Measurements from ENCODE around the gene CASP8AP2. TPM values are rescaled to one million over a fixed set of nuclear protein-coding genes. Genes with fewer than 3 reads are reported as not detected.
"Not testable (repeated sequence)": the region's sequence is repeated elsewhere in the genome, so short reads cannot be mapped to it uniquely, and the experiment has no call there.

CASP8AP2 gene
- total and polyA plus RNA-seq, 4 donors = 7.1 to 20.6 (median 12.1) TPM

DNA sequence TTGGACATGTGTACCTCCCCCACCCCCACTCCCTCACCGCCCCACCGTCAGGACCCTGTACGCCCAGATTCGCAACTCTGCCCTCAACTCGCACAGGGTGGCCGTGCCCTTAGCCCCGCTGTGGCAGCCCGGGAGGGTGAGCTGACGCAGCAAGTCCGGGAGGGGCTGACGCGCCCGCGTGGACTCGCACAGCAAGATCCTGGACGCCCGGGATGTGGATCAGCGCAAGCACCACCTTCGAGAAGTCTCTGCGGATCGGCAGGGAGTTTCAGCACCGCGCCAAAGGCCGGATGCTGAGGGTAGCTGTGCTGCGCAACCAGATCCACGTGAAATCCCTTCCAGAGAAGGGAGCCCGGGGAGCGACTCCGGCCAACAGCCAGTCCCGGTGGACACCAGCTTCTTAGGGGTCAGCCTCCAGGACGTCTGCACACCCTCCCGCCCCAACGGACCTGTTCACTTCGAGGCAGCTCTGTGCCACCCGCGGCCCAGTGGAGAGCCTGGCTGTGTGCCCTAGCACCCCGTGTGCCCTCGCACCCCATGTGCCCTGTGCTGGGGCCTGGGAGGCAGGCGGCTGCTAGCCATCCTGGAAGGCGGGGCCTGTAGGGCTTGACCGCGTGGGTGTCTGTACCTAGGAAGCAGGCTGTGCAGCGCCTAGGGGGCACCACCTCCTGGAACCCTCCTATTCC lies 57.9 kb downstream of the CASP8AP2 start:
- H3K27ac ChIP-seq (ENCODE audit: low read depth in 1 of 2, low read length in 2 of 2) = no peak overlapping the region
- no peak for DNase-seq
- H3K9me3 ChIP-seq (ENCODE audit: control insufficient read depth, low read length) = no peaks in the 10 kb centered on the region
- no peaks in the 10 kb centered on the region for H3K27me3 ChIP-seq (ENCODE audit: control insufficient read depth in 1 of 2, insufficient read depth in 2 of 2, low read length in 1 of 2)
- peak; percentile 48 for ATAC-seq (ENCODE audit: low FRiP score)
- 11 to 18% methylated on average over 41 to 43 of the region's 43 CpGs for WGBS, 2 donors
- no peaks in the 10 kb centered on the region for H3K36me3 ChIP-seq (ENCODE audit: control insufficient read depth in 1 of 2, insufficient read depth in 2 of 2, low read length in 1 of 2)
- H3K4me1 ChIP-seq (ENCODE audit: control insufficient read depth in 1 of 2, insufficient read depth in 2 of 2, low read length in 2 of 2) = no peaks in the 10 kb centered on the region
- H3K4me3 ChIP-seq (ENCODE audit: low read length in 2 of 2) = no peak overlapping the region
- intact Hi-C loops (cut with DNase I) = no loop called here

DNA sequence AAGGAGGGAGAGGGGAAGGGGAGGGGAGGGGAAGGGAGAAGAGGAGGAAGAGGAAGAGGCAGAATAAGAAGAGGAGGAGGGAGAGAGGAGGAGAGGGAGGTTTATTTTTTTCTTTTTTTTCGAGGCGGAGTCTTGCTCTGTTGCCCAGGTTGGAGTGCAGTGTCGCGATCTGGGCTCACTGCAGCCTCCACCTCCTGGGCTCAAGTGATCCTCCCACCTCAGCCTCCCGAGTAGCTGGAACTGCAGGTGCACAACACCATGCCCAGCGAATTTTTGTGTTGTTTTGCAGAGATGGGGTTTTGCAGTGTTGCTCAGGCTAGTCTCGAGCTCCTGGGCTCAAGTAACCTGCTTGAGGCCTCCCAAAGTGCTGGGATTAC lies 58.4 kb downstream of the CASP8AP2 start:
- Histone ChIP-seq H3K4me1 (ENCODE audit: control insufficient read depth in 1 of 2, insufficient read depth in 2 of 2, low read length in 2 of 2) (no peaks in the 10 kb centered on the region), H3K27ac (ENCODE audit: low read depth in 1 of 2, low read length in 2 of 2) (no peak overlapping the region), H3K36me3 (ENCODE audit: control insufficient read depth in 1 of 2, insufficient read depth in 2 of 2, low read length in 1 of 2) (no peaks in the 10 kb centered on the region), H3K27me3 (ENCODE audit: control insufficient read depth in 1 of 2, insufficient read depth in 2 of 2, low read length in 1 of 2) (no peaks in the 10 kb centered on the region), H3K4me3 (ENCODE audit: low read length in 2 of 2) (no peak overlapping the region), H3K9me3 (ENCODE audit: control insufficient read depth, low read length) (no peaks in the 10 kb centered on the region)
- intact Hi-C loops (cut with DNase I) = no loop called here
- DNase-seq (no peak), ATAC-seq (ENCODE audit: low FRiP score) (no peak)
- 82 to 89% methylated on average over 5 to 7 of the region's 7 CpGs for WGBS, 2 donors

DNA sequence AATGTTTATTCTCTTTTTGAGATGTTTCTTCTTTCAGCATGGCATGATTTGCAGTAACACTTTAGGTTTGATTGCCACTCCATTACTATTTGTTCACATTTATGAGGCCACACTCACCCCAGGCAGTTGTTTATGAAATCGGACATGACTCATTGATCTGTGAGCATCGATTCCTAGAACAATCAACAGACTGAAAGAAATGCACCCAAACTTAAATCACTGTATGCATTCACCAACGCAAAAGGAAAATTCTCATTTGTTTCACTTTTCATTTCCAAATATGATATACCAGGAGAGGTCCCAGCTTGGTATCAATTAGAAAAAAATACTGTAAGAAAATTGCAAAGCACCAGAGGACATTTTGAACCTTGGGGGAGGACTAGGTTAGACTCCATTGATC lies 59.2 kb downstream of the CASP8AP2 start:
- no peaks in the 10 kb centered on the region for H3K27me3 ChIP-seq (ENCODE audit: control insufficient read depth in 1 of 2, insufficient read depth in 2 of 2, low read length in 1 of 2)
- DNase-seq (no peak), ATAC-seq (ENCODE audit: low FRiP score) (no peak)
- no peaks in the 10 kb centered on the region for H3K4me1 ChIP-seq (ENCODE audit: control insufficient read depth in 1 of 2, insufficient read depth in 2 of 2, low read length in 2 of 2)
- WGBS, 2 donors = 85 to 86% methylated on average over 3 of the region's 3 CpGs
- H3K27ac ChIP-seq (ENCODE audit: low read depth in 1 of 2, low read length in 2 of 2) = no peak overlapping the region
- intact Hi-C loops (cut with DNase I) = no loop called here
- H3K9me3 ChIP-seq (ENCODE audit: control insufficient read depth, low read length) = no peaks in the 10 kb centered on the region
- no peaks in the 10 kb centered on the region for H3K36me3 ChIP-seq (ENCODE audit: control insufficient read depth in 1 of 2, insufficient read depth in 2 of 2, low read length in 1 of 2)
- H3K4me3 ChIP-seq (ENCODE audit: low read length in 2 of 2) = no peak overlapping the region

DNA sequence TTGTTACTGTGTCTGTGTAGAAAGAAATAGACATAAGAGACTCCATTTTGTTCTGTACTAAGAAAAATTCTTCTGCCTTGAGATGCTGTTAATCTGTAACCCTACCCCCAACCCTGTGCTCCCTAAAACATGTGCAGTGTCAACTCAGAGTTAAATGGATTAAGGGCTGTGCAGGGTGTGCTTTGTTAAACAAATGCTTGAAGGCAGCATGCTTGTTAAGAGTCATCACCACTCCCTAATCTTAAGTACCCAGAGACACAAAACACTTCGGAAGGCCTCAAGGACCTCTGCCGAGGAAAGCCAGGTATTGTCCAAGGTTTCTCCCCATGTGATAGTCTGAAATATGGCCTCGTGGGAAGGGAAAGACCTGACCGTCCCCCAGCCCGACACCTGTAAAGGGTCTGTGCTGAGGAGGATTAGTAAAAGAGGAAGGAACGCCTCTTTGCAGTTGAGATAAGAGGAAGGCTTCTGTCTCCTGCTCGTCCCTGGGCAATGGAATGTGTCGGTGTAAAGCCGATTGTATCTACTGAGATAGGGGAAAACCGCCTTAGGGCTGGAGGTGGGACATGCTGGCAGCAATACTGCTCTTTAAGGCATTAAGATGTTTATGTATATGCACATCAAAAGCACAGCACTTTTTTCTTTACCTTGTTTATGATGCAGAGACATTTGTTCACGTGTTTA lies 61.3 kb downstream of the CASP8AP2 start:
- H3K27me3 ChIP-seq (ENCODE audit: control insufficient read depth in 1 of 2, insufficient read depth in 2 of 2, low read length in 1 of 2); H3K4me1 ChIP-seq (ENCODE audit: control insufficient read depth in 1 of 2, insufficient read depth in 2 of 2, low read length in 2 of 2); intact Hi-C loops (cut with DNase I); ATAC-seq (ENCODE audit: low FRiP score); H3K27ac ChIP-seq (ENCODE audit: low read depth in 1 of 2, low read length in 2 of 2); DNase-seq; H3K9me3 ChIP-seq (ENCODE audit: control insufficient read depth, low read length); H3K4me3 ChIP-seq (ENCODE audit: low read length in 2 of 2); H3K36me3 ChIP-seq (ENCODE audit: control insufficient read depth in 1 of 2, insufficient read depth in 2 of 2, low read length in 1 of 2): not testable (repeated sequence)
- 17 to 22% methylated on average over 10 to 11 of the region's 11 CpGs for WGBS, 2 donors

DNA sequence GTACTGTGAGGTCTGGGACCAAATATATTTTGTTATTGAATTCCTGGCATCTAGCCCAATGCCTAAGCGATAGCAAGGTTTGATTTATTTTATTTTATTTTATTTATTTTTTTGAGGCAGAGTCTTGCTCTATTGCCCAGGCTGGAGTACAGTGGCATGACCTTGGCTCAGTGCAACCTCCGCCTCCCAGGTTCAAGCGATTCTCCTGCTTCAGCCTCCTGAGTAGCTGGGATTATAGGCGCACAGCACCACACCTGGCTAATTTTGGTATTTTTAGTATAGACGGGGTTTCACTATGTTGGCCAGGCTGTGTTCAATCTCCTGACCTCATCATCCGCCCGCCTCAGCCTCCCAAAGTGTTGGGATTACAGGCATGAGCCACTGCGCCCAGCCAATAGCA lies 62.9 kb downstream of the CASP8AP2 start:
- WGBS, 2 donors = 69 to 78% methylated on average over 8 of the region's 8 CpGs
- H3K4me1 ChIP-seq (ENCODE audit: control insufficient read depth in 1 of 2, insufficient read depth in 2 of 2, low read length in 2 of 2); DNase-seq; H3K27me3 ChIP-seq (ENCODE audit: control insufficient read depth in 1 of 2, insufficient read depth in 2 of 2, low read length in 1 of 2); intact Hi-C loops (cut with DNase I); ATAC-seq (ENCODE audit: low FRiP score); H3K36me3 ChIP-seq (ENCODE audit: control insufficient read depth in 1 of 2, insufficient read depth in 2 of 2, low read length in 1 of 2); H3K9me3 ChIP-seq (ENCODE audit: control insufficient read depth, low read length); H3K27ac ChIP-seq (ENCODE audit: low read depth in 1 of 2, low read length in 2 of 2); H3K4me3 ChIP-seq (ENCODE audit: low read length in 2 of 2): not testable (repeated sequence)

DNA sequence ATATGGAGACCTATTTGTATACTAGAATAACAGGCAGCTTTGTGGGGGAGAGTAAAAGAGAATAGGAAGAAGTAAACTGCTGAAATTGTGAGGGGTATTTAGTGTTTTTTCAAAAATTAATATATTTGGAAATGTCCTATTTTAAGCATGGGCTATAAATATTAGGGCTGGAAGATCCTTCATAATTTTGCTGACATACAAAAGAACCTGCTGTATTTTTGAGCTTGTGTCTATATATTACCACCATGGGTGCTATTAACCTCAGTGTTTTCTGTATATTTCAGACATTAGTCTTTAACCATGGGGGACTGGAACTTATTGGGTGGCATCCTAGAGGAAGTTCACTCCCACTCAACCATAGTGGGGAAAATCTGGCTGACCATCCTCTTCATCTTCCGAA lies 64.5 kb downstream of the CASP8AP2 start, which contains the start of gene GJA10:
Gene GJA10 (plus strand): TSS at position 301 of the 400 bp plus-strand sequence. CDS start 0 bp downstream, at position 301.
- Histone ChIP-seq H3K36me3 (ENCODE audit: control insufficient read depth in 1 of 2, insufficient read depth in 2 of 2, low read length in 1 of 2) (no peaks in the 10 kb centered on the region), H3K9me3 (ENCODE audit: control insufficient read depth, low read length) (peaks cover 2% of the 10 kb centered on the region), H3K27ac (ENCODE audit: low read depth in 1 of 2, low read length in 2 of 2) (no peak within 1 kb of the TSS), H3K4me3 (ENCODE audit: low read length in 2 of 2) (no peak within 1 kb of the TSS), H3K4me1 (ENCODE audit: control insufficient read depth in 1 of 2, insufficient read depth in 2 of 2, low read length in 2 of 2) (no peaks in the 10 kb centered on the region), H3K27me3 (ENCODE audit: control insufficient read depth in 1 of 2, insufficient read depth in 2 of 2, low read length in 1 of 2) (peaks cover 0 to 2% of the 10 kb centered on the region in 2 donors)
- whole genome bisulfite sequencing, 2 donors = 93 to 97% methylated on average over 1 of the region's 1 CpG
- intact Hi-C loops (cut with DNase I) = no loop called here
- ATAC-seq (ENCODE audit: low FRiP score) (no peak), DNase-seq (no peak)

DNA sequence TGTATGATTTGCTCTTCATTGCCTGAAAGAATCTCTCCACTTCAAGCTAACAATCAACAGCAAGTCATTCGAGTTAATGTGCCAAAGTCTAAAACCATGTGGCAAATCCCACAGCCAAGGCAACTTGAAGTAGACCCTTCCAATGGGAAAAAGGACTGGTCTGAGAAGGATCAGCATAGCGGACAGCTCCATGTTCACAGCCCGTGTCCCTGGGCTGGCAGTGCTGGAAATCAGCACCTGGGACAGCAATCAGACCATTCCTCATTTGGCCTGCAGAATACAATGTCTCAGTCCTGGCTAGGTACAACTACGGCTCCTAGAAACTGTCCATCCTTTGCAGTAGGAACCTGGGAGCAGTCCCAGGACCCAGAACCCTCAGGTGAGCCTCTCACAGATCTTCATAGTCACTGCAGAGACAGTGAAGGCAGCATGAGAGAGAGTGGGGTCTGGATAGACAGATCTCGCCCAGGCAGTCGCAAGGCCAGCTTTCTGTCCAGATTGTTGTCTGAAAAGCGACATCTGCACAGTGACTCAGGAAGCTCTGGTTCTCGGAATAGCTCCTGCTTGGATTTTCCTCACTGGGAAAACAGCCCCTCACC lies 65.7 kb downstream of the CASP8AP2 start:
- no peak for DNase-seq
- no peaks in the 10 kb centered on the region for H3K36me3 ChIP-seq (ENCODE audit: control insufficient read depth in 1 of 2, insufficient read depth in 2 of 2, low read length in 1 of 2)
- 39% methylated on average over 8 of the region's 8 CpGs for WGBS, 2 donors
- H3K27ac ChIP-seq (ENCODE audit: low read depth in 1 of 2, low read length in 2 of 2) = no peak overlapping the region
- intact Hi-C loops (cut with DNase I) = no loop called here
- no peak overlapping the region for H3K4me3 ChIP-seq (ENCODE audit: low read length in 2 of 2)
- H3K27me3 ChIP-seq (ENCODE audit: control insufficient read depth in 1 of 2, insufficient read depth in 2 of 2, low read length in 1 of 2) = peaks cover 0 to 2% of the 10 kb centered on the region in 2 donors
- ATAC-seq (ENCODE audit: low FRiP score) = no peak
- peaks cover 2% of the 10 kb centered on the region for H3K9me3 ChIP-seq (ENCODE audit: control insufficient read depth, low read length)
- H3K4me1 ChIP-seq (ENCODE audit: control insufficient read depth in 1 of 2, insufficient read depth in 2 of 2, low read length in 2 of 2) = no peaks in the 10 kb centered on the region

DNA sequence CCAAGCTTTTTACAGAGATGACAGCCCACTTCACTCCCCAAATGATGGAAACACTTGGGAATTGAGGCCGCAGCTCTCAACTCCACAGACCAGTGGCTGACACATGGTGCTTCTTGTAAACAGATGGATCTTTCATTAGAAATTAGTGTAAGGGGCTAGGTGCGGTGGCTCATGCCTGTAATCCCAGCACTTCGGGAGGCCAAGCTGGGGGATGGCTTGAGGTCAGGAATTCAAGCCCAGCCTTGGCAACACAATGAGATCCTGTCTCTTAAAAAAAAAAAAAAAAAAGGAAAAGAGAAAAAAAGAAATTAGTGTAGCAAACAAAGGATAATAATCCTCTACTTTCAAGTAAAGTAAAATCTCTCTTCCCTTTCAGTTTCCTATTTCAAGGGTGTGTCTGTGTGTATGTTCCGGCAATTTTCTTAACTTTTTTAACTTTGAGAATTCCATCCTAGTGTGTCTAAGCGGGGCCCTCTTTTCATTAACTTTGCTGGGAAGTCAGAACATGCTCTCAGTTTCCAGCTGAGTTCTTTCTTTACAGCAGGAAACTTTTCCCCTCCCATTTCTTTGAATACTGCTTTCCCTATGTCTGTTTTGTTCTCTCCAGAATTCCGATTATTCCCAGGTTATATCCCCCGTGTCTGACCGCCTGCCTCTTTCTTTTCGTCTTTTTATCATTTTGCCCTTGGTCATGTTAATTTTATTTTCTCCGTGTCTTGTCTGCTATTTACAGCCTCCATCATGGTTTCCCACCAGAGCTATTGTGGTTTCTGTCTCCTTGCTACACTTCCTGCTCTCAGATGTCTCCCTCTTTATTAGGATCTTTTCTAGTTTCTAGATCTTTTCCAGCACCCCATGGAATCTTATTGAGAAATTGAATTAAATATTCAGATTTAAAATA lies 80.6 kb downstream of the CASP8AP2 start:
- H3K27ac ChIP-seq (ENCODE audit: low read depth in 1 of 2, low read length in 2 of 2); H3K27me3 ChIP-seq (ENCODE audit: control insufficient read depth in 1 of 2, insufficient read depth in 2 of 2, low read length in 1 of 2); ATAC-seq (ENCODE audit: low FRiP score); H3K4me1 ChIP-seq (ENCODE audit: control insufficient read depth in 1 of 2, insufficient read depth in 2 of 2, low read length in 2 of 2); intact Hi-C loops (cut with DNase I); H3K4me3 ChIP-seq (ENCODE audit: low read length in 2 of 2); H3K36me3 ChIP-seq (ENCODE audit: control insufficient read depth in 1 of 2, insufficient read depth in 2 of 2, low read length in 1 of 2); DNase-seq; H3K9me3 ChIP-seq (ENCODE audit: control insufficient read depth, low read length): not testable (repeated sequence)
- 66 to 83% methylated on average over 10 of the region's 10 CpGs for WGBS, 2 donors

Data from aorta (tissue), 5 donors.